ENCODE measurements around the gene EMC10.

The EMC10 gene

DNA sequence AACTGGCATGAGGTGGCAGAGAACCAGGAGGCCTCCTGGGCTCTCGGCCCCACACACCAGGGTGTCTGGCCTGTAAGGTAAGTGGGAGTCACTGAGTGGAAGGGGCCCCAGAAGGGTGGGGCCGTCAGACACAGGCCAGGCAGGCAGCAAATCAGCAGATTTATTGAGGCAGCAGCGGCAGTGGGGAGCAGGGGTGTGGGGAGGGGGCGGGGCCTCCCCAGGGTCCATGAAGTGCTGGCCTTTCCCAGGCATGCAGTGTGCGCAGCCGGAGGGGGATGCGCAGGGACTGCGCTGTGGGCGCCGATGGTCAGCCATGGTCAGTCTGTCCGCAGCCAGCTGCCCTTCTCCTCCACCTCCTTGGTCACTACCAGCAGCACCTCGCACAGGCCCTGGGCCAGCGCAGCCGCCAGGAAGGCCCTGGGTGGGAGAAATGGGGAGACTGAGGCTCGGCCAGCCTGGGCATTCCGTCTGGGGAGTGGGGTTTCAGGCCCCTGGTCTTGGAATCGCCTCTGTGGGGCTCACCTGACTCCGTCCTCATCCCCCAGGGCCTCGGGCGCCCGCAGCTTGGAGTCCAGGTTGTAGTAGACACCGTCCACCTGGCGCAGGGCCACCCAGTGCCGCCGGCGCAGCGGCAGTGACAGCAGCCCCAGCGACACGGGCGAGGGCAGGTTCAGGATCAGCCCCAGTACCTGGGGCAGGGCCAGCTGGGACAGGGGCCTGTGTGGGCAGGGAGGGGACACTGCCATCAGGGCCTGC is 29.7 kb downstream of the EMC10 start:
- H3K4me1 ChIP-seq (ENCODE audit: control insufficient read depth in 1 of 2, insufficient read depth in 1 of 2, low read depth in 1 of 2, low read length in 1 of 2), result peaks cover 6 to 8% of the 10 kb centered on the region in 2 experiments
- H3K27ac ChIP-seq, result no peak overlapping the region
- H3K36me3 ChIP-seq, result peaks cover 7% of the 10 kb centered on the region
- no peaks in the 10 kb centered on the region for H3K27me3 ChIP-seq
- TF ChIP-seq, protein P1, sequence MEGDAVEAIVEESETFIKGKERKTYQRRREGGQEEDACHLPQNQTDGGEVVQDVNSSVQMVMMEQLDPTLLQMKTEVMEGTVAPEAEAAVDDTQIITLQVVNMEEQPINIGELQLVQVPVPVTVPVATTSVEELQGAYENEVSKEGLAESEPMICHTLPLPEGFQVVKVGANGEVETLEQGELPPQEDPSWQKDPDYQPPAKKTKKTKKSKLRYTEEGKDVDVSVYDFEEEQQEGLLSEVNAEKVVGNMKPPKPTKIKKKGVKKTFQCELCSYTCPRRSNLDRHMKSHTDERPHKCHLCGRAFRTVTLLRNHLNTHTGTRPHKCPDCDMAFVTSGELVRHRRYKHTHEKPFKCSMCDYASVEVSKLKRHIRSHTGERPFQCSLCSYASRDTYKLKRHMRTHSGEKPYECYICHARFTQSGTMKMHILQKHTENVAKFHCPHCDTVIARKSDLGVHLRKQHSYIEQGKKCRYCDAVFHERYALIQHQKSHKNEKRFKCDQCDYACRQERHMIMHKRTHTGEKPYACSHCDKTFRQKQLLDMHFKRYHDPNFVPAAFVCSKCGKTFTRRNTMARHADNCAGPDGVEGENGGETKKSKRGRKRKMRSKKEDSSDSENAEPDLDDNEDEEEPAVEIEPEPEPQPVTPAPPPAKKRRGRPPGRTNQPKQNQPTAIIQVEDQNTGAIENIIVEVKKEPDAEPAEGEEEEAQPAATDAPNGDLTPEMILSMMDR (IDR thresholded peaks at IDR 0.05), result no peak
- H3K9me3 ChIP-seq, result no peaks in the 10 kb centered on the region
- H3K4me3 ChIP-seq (ENCODE audit: low read depth in 1 of 2, low read length in 1 of 2), result no peak overlapping the region

DNA sequence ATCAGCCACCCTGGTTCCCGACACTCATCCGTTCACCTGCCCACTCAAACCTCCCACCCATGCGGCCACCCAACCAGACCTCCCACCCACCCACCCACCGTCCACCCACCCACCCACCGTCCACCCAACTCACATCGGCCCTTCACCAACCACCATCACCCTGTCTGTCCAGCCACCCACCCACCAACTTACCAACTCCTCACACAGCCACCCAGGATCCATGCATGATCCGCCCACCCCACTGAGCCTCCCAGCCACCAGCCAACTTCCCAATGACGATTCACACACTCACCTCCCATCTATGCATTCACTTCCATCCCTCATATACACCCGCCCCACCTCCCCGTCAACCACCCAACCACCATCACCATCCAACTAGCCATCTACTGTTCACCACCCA is 30.4 kb downstream of the EMC10 start:
- Histone ChIP-seq H3K9me3 (no peaks in the 10 kb centered on the region), H3K4me1 (ENCODE audit: control insufficient read depth in 1 of 2, insufficient read depth in 1 of 2, low read depth in 1 of 2, low read length in 1 of 2) (peaks cover 6 to 9% of the 10 kb centered on the region in 2 experiments), H3K4me3 (ENCODE audit: low read depth in 1 of 2, low read length in 1 of 2) (no peak overlapping the region), H3K27ac (no peak overlapping the region), H3K36me3 (peaks cover 7% of the 10 kb centered on the region), H3K27me3 (no peaks in the 10 kb centered on the region)
- TF ChIP-seq, protein P1 (IDR thresholded peaks at IDR 0.05), result no peak

DNA sequence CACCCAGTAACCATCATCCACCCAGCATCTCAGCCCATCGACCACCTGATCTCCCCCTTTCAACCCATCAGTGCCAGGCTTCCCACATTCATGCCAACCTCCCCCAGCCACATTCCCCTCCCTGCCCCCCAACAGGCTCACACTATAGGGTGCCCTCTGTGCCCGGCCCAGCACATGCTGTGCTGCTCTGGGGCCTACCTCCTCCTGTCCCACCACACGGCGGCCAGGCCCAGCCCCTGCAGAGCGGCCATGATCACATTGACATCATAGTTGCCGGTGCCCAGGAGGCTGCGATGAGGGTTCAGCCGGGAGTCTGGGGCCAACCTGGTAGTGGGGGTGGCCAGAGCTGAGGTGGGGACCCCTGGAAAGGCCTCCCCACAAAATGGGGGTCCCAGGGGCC is 31.1 kb downstream of the EMC10 start:
- TF ChIP-seq, protein P1 (IDR thresholded peaks at IDR 0.05), result no peak
- Histone ChIP-seq H3K27ac (no peak overlapping the region), H3K4me1 (ENCODE audit: control insufficient read depth in 1 of 2, insufficient read depth in 1 of 2, low read depth in 1 of 2, low read length in 1 of 2) (peaks cover 6 to 9% of the 10 kb centered on the region in 2 experiments), H3K9me3 (no peaks in the 10 kb centered on the region), H3K36me3 (peaks cover 7% of the 10 kb centered on the region), H3K27me3 (no peaks in the 10 kb centered on the region), H3K4me3 (ENCODE audit: low read depth in 1 of 2, low read length in 1 of 2) (no peak overlapping the region)

DNA sequence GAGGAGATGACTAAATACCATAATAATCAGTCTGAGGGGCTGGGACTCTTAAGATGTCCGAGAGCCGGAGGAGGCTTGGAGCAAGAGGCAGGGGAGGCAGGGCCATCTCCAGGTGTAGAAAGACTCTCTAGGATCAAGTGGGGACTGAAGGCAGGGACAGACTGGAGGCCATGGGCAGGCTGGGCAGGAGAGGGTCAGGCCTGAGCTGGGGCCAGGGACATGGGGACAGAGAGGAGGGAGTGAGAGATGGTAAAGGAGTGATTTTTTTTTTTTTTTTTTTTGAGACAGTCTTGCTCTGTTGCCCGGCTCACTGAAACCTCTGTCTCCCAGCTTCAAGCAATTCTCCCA is 32.5 kb downstream of the EMC10 start:
- Histone ChIP-seq H3K27me3 (peaks cover 7% of the 10 kb centered on the region), H3K36me3 (peaks cover 7% of the 10 kb centered on the region), H3K27ac (no peak overlapping the region), H3K9me3 (no peaks in the 10 kb centered on the region), H3K4me1 (ENCODE audit: control insufficient read depth in 1 of 2, insufficient read depth in 1 of 2, low read depth in 1 of 2, low read length in 1 of 2) (peaks cover 6 to 9% of the 10 kb centered on the region in 2 experiments), H3K4me3 (ENCODE audit: low read depth in 1 of 2, low read length in 1 of 2) (no peak overlapping the region)
- TF ChIP-seq, protein P1 (IDR thresholded peaks at IDR 0.05), result no peak

DNA sequence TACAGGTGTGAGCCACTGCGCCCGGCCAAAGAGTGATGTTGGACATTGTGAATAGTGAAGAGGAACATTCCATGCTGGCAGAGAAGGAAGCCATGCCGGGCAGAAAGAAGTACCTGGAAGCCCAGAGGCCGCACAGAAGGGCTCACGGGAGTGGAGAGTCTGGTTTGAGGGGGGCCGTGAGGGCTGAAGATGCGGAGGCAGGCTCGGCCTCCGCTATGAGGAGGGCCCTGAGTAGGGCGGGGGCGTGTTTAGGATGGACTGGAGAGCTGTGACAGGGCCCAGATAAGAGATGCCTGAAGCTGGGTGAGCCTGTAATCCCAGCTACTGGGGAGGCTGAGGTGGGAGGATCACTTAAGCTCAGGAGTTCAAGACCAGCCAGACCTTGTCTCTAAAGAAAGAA is 33.1 kb downstream of the EMC10 start:
- TF ChIP-seq, protein P1 (IDR thresholded peaks at IDR 0.05), result no peak
- Histone ChIP-seq H3K9me3 (no peaks in the 10 kb centered on the region), H3K4me1 (ENCODE audit: control insufficient read depth in 1 of 2, insufficient read depth in 1 of 2, low read depth in 1 of 2, low read length in 1 of 2) (peaks cover 6 to 9% of the 10 kb centered on the region in 2 experiments), H3K4me3 (ENCODE audit: low read depth in 1 of 2, low read length in 1 of 2) (no peak overlapping the region), H3K27ac (no peak overlapping the region), H3K27me3 (peaks cover 12% of the 10 kb centered on the region), H3K36me3 (peaks cover 7% of the 10 kb centered on the region)
